ENCODE measurements around the gene RSPO1.

DNA sequence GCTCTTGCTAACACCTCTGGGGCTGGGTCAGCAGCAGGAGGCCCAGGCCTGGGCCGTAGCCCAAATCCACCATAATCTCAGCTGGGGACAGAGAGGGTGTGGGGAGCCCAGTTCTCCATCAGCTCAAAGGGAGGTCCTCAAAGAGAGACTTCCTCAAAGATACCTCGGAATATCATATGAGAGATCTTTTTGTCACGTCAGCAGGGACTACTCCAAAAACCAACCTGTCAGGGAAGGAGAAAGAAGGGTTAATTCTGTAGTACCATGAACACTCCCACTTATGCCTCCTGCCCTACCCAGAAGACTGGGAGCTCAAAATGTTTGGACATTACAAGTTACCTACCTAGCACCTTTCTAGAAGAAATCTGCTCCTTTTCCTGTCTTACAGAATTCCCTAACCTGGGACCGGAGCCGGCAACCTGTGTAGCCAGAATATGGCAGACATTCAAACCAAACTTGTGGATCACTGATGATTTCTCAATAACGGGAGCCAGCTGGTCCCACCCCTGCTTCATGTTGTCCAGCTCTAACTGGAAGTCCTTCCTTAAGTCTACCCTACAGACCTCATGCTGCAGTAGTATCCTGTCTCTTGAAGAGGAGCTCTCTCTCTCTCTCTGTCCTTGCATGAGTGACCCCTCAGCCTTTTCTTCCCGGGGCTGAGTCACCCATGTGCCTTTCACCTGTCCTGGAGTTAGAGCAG, 4.8 kb downstream of the RSPO1 start:
- TF ChIP-seq, protein P1, sequence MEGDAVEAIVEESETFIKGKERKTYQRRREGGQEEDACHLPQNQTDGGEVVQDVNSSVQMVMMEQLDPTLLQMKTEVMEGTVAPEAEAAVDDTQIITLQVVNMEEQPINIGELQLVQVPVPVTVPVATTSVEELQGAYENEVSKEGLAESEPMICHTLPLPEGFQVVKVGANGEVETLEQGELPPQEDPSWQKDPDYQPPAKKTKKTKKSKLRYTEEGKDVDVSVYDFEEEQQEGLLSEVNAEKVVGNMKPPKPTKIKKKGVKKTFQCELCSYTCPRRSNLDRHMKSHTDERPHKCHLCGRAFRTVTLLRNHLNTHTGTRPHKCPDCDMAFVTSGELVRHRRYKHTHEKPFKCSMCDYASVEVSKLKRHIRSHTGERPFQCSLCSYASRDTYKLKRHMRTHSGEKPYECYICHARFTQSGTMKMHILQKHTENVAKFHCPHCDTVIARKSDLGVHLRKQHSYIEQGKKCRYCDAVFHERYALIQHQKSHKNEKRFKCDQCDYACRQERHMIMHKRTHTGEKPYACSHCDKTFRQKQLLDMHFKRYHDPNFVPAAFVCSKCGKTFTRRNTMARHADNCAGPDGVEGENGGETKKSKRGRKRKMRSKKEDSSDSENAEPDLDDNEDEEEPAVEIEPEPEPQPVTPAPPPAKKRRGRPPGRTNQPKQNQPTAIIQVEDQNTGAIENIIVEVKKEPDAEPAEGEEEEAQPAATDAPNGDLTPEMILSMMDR (IDR thresholded peaks at IDR 0.05): no peak
- no peak for TF ChIP-seq EP300 (IDR thresholded peaks at IDR 0.05)
- no peak for TF ChIP-seq POLR2A (IDR thresholded peaks at IDR 0.05)
